MCF 10A (cell line): ENCODE data around the gene PIK3R3. TPM values are rescaled to one million over a fixed set of nuclear protein-coding genes. Genes with fewer than 3 reads are reported as not detected.

Source experiments
- BruUV-seq: library from RNA; stranded (reverse); fragments of 400-500 nt; replicated peaks from 2 replicates; lab custom pipeline; 2021; lab: Mats Ljungman, UMichigan
- CTCF ChIA-PET: fragments of 300-600 bp; sonication (Branson Sonifier 250); formaldehyde crosslinking; extraction: SDS; loops from one replicate; lab custom pipeline; 2021; ENCODE audit warnings: antibody characterized with exemption, inconsistent platforms; lab: Yijun Ruan, JAX
- POLR2A ChIA-PET: fragments of 300-600, 350-650 bp; sonication (Branson Sonifier 250); formaldehyde crosslinking; extraction: SDS; loops from one replicate; lab custom pipeline; 2020; ENCODE audit warnings: antibody characterized with exemption, inconsistent platforms; lab: Yijun Ruan, JAX
- DNase-seq: peaks from one replicate; pipeline ENCODE4 v3.0.0-alpha.2; 2018; ENCODE audit not compliant: unreplicated experiment
- H3K27ac Mint-ChIP-seq: one replicate; pipeline ENCODE4 v1.8.0; 2022; ENCODE audit warnings: mild to moderate bottlenecking, low read depth, mixed read lengths; ENCODE audit not compliant: unreplicated experiment
- H3K27me3 Mint-ChIP-seq: one replicate; pipeline ENCODE4 v1.8.0; 2022; ENCODE audit warnings: mixed read lengths; ENCODE audit not compliant: insufficient read depth, unreplicated experiment
- H3K36me3 Mint-ChIP-seq: one replicate; pipeline ENCODE4 v1.8.0; 2022; ENCODE audit warnings: mild to moderate bottlenecking, moderate library complexity, mixed read lengths; ENCODE audit not compliant: insufficient read depth, unreplicated experiment
- H3K4me1 Mint-ChIP-seq: one replicate; pipeline ENCODE4 v1.8.0; 2022; ENCODE audit warnings: mixed read lengths; ENCODE audit not compliant: insufficient read depth, unreplicated experiment
- H3K4me3 Mint-ChIP-seq: one replicate; pipeline ENCODE4 v1.8.0; 2022; ENCODE audit warnings: mild to moderate bottlenecking, moderate library complexity, mixed read lengths; ENCODE audit not compliant: unreplicated experiment
- H3K9me3 Mint-ChIP-seq: one replicate; pipeline ENCODE4 v1.8.0; 2022; ENCODE audit warnings: mixed read lengths; ENCODE audit not compliant: unreplicated experiment
- CTCF ChIP-seq: fragments of 200-600 bp; IDR thresholded peaks from one replicate; pipeline ENCODE4 v1.8.0; 2022; ENCODE audit warnings: antibody characterized with exemption, mild to moderate bottlenecking; ENCODE audit not compliant: unreplicated experiment
- intact Hi-C: fragments of 100-400 bp; cut with micrococcal nuclease; formaldehyde crosslinking; loops from 2 replicates; pipeline ENCODE4 v1.14.1; 2022
- total RNA-seq: library from RNA; stranded (reverse); gene quantifications from 2 replicates; pipeline ENCODE4 v1.2.3, GENCODE V29; 2022

PIK3R3 gene
- total RNA-seq, 1 experiment from 2014 or later: 9.3 TPM

GRCh38 chr1:46087891-46088290 lies 44.5 kb downstream of the PIK3R3 start:
- no peaks in the 10 kb centered on the region for H3K36me3 Mint-ChIP-seq
- H3K4me1 Mint-ChIP-seq: peaks cover 41% of the 10 kb centered on the region
- H3K27ac Mint-ChIP-seq: peak overlapping the region; percentile 2
- POLR2A ChIA-PET: interaction anchor here (0.7 to 2.3 kb wide), 6 partner anchors 10 to 215 kb away, joined by 3 to 8 read pairs (median 3); partner anchors contain the start of genes LRRC41, PIK3R3 and UQCRH
- no peak for DNase-seq
- no peaks in the 10 kb centered on the region for H3K9me3 Mint-ChIP-seq
- intact Hi-C loops: no loop called here
- H3K27me3 Mint-ChIP-seq: no peaks in the 10 kb centered on the region
- no peak for TF ChIP-seq CTCF
- CTCF ChIA-PET: interaction anchor here (0.7 kb wide), 1 partner anchor 95 kb away, joined by 3 read pairs; no protein-coding TSS in a partner anchor
- H3K4me3 Mint-ChIP-seq: no peak overlapping the region
- BruUV-seq: no TSS peak

- Mint-ChIP-seq H3K27me3 (no peaks in the 10 kb centered on the region), H3K36me3 (no peaks in the 10 kb centered on the region), H3K4me1 (peaks cover 41% of the 10 kb centered on the region), H3K9me3 (no peaks in the 10 kb centered on the region), H3K27ac (no peak overlapping the region), H3K4me3 (no peak overlapping the region)
- CTCF ChIA-PET: interaction anchor here (1.3 kb wide), 1 partner anchor 19 kb away, joined by 4 read pairs; no protein-coding TSS in a partner anchor
- BruUV-seq: no TSS peak
- no peak for DNase-seq
- POLR2A ChIA-PET: interaction anchor here (2.4 to 3.4 kb wide), 3 partner anchors 43 to 97 kb away, joined by 6 to 53 read pairs (median 10); partner anchors contain the start of gene PIK3R3
- intact Hi-C loops: no loop called here
- TF ChIP-seq CTCF: no peak
Measured at GRCh38 chr1:46086576-46086975, 45.9 kb downstream of the PIK3R3 start.

- Mint-ChIP-seq H3K4me3 (peak overlapping the region; percentile 8), H3K27me3 (no peaks in the 10 kb centered on the region), H3K27ac (peak overlapping the region; percentile 75), H3K9me3 (no peaks in the 10 kb centered on the region), H3K36me3 (no peaks in the 10 kb centered on the region), H3K4me1 (peaks cover 41% of the 10 kb centered on the region)
- TF ChIP-seq CTCF: no peak
- DNase-seq: peak; percentile 23
- intact Hi-C loops: no loop called here
- ChIA-PET CTCF (interaction anchor here (0.5 to 1.6 kb wide), 13 partner anchors 8 to 162 kb away, joined by 3 to 9 read pairs (median 4); partner anchors contain the start of gene TSPAN1), POLR2A (interaction anchor here (0.6 to 3.4 kb wide), 18 partner anchors 9 to 1070 kb away, joined by 3 to 53 read pairs (median 4); partner anchors contain the start of genes NSUN4 and PIK3R3)
- BruUV-seq: no TSS peak
Measured at GRCh38 chr1:46084553-46085451, 47.6 kb downstream of the PIK3R3 start.

- Mint-ChIP-seq H3K4me3 (no peak overlapping the region), H3K9me3 (no peaks in the 10 kb centered on the region), H3K27ac (peak overlapping the region; percentile 75), H3K4me1 (peaks cover 38% of the 10 kb centered on the region), H3K36me3 (no peaks in the 10 kb centered on the region), H3K27me3 (no peaks in the 10 kb centered on the region)
- no TSS peak for BruUV-seq
- no peak for TF ChIP-seq CTCF
- CTCF ChIA-PET: interaction anchor here (1.1 to 1.5 kb wide), 3 partner anchors 34 to 135 kb away, joined by 4 to 5 read pairs (median 4); no protein-coding TSS in a partner anchor
- no peak for DNase-seq
- intact Hi-C loops: no loop called here
- POLR2A ChIA-PET: interaction anchor here (2.7 to 3.4 kb wide), 3 partner anchors 46 to 100 kb away, joined by 10 to 53 read pairs (median 17); partner anchors contain the start of gene PIK3R3
Measured at GRCh38 chr1:46083579-46083978, 48.9 kb downstream of the PIK3R3 start.
